Measurements from ENCODE around the gene JUNB. TPM values are rescaled to one million over a fixed set of nuclear protein-coding genes. Genes with fewer than 3 reads are reported as not detected.

The JUNB gene
- total and polyA plus RNA-seq, 2 of the 13 experiments (the other 11 are each of a cell fraction or from before 2014, with no cell fraction given), result 7.7 to 8.2 TPM

GRCh38 chr19:12778017-12778904, 13.0 kb upstream of the JUNB start (continued):
- no peak for TF ChIP-seq ZNF142 (CRISPR knock-in tag; IDR thresholded peaks at IDR 0.05)
- TF ChIP-seq CERS6 (CRISPR knock-in tag; IDR thresholded peaks at IDR 0.05), result no peak
- TF ChIP-seq ZNF782 (CRISPR knock-in tag; IDR thresholded peaks at IDR 0.05; ENCODE audit: borderline replicate concordance), result no peak
- no peak for TF ChIP-seq ZNF260 (CRISPR knock-in tag; IDR thresholded peaks at IDR 0.05; ENCODE audit: borderline replicate concordance, low read depth)
- no peak for TF ChIP-seq ZNF496 (CRISPR knock-in tag; IDR thresholded peaks at IDR 0.05; ENCODE audit: insufficient replicate concordance)
- 0 out of 2 replicates have a peak, but pooled peaks have one; percentile 13 for TF ChIP-seq ZNF800 (CRISPR knock-in tag; IDR thresholded peaks at IDR 0.05)
- TF ChIP-seq GTF3A (CRISPR knock-in tag; conservative IDR thresholded peaks at IDR 0.05), result no peak
- no peak for TF ChIP-seq MLLT10 (CRISPR knock-in tag; IDR thresholded peaks at IDR 0.05)
- TF ChIP-seq POLR2AphosphoS2 (IDR thresholded peaks at IDR 0.05; ENCODE audit: low read depth, low read length), result no peak
- TF ChIP-seq ZNF549 (CRISPR knock-in tag; IDR thresholded peaks at IDR 0.05), result no peak
- TF ChIP-seq NR3C1 (CRISPR knock-in tag; IDR thresholded peaks at IDR 0.05), result no peak
- TF ChIP-seq ZNF766 (CRISPR knock-in tag; IDR thresholded peaks at IDR 0.05; ENCODE audit: borderline replicate concordance), result no peak
- TF ChIP-seq ZBTB33 (CRISPR knock-in tag; IDR thresholded peaks at IDR 0.05), result 0 out of 2 replicates have a peak, but pooled peaks have one; percentile 3
- TF ChIP-seq PBX3 (CRISPR knock-in tag; IDR thresholded peaks at IDR 0.05; ENCODE audit: borderline replicate concordance), result no peak
- no peak for TF ChIP-seq CEBPG (CRISPR knock-in tag; IDR thresholded peaks at IDR 0.05)
- no peak; the same call in 1 of the 2 replicates for TF ChIP-seq MED1 (CRISPR knock-in tag; IDR thresholded peaks at IDR 0.05)

All from HepG2 (cell line).